Spinal cord (tissue), 10 donors: ENCODE data around the gene ZCCHC14. TPM values are rescaled to one million over a fixed set of nuclear protein-coding genes. Genes with fewer than 3 reads are reported as not detected.
"Not testable (repeated sequence)": the region's sequence is repeated elsewhere in the genome, so short reads cannot be mapped to it uniquely, and the experiment has no call there.

Source experiments
- DNase-seq, 6 donors: peaks; one replicate each; pipeline versions ENCODE4 v3.0.0 to v3.0.0-alpha.2; 2013 to 2015; ENCODE audit warnings: low spot score in 6 of 6, low read depth in 4 of 6
- H3K27ac ChIP-seq: one replicate; pipeline ENCODE4 v1.5.1; 2013; ENCODE audit warnings: low read depth, low read length, control low read depth
- H3K27me3 ChIP-seq: one replicate; pipeline ENCODE4 v1.6.1; 2013; ENCODE audit warnings: low read length; ENCODE audit not compliant: control insufficient read depth, insufficient read depth
- H3K36me3 ChIP-seq: one replicate; pipeline ENCODE4 v1.6.1; 2013; ENCODE audit warnings: low read length; ENCODE audit not compliant: control insufficient read depth, insufficient read depth
- H3K4me1 ChIP-seq: one replicate; pipeline ENCODE4 v1.6.1; 2013; ENCODE audit warnings: low read length; ENCODE audit not compliant: control insufficient read depth, insufficient read depth
- H3K4me3 ChIP-seq: one replicate; pipeline ENCODE4 v1.5.1; 2013; ENCODE audit warnings: low read depth, low read length, control low read depth
- H3K9me3 ChIP-seq: one replicate; pipeline ENCODE4 v1.6.1; 2013; ENCODE audit warnings: low read length; ENCODE audit not compliant: control insufficient read depth, insufficient read depth
- WGBS: methylation state at CpG from one replicate; pipeline ENCODE4 v1.1.5; 2013; ENCODE audit warnings: missing lambda C conversion rate; ENCODE audit not compliant: insufficient coverage; 5-methylcytosine and 5-hydroxymethylcytosine counted together
- polyA plus RNA-seq, 2 donors: library from polyadenylated mRNA; unstranded; fragments of 120-200 nt; gene quantifications; one replicate each; pipeline ENCODE4 v1.2.1, GENCODE V29; 2013; ENCODE audit not compliant: insufficient read length in 2 of 2
- total RNA-seq, 2 donors: library from RNA; depleted of rRNA in 1 of 2; stranded (reverse); fragments of 120-200 nt in 1 of 2; fragments of >200 nt in 1 of 2; gene quantifications; one replicate each; pipeline versions ENCODE4 v1.2.3 to v1.2.4, GENCODE V29; 2013 to 2014
- donor health status: healthy.

The ZCCHC14 gene
- total and polyA plus RNA-seq, 4 donors = 16.8 to 43.5 (median 27.2) TPM

DNA sequence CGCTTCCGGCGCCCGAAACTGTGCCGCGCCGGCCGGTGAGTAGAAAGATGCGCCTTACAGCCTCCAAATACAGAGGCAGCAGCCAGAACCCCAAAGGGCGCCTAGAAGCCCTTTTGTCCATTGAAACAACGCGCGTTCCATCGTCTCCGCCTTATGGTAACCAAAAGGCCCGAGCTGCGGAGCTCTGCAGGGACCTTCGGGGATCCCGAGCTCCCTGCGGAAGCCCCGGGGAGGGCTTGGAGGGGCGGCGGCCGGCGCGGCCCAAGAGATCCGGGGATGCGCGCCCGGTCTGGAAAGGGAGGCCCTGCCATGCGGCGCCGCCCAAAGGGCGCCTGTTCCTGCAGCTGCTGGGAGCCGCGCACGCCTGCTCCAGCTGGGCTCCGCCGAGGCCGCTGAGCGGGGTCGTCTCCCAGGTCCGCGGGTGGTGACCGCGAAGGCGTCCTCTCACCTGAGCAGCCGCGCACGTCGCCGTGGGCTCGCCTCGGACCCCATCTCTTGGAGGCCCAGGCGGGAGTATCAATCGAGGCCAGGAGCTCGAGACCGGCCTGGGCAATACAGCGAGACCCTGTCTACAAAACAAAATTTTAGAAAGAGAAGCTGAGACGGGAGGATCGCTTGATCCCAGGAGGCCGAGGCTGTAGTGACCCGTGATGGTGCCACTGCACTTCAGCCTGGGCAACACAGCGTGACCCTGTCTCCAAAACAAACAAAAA is 108.5 kb downstream of the ZCCHC14 start:
- 2% methylated on average over 61 of the region's 64 CpGs for WGBS
- H3K4me1 ChIP-seq = peaks cover 40% of the 10 kb centered on the region
- H3K27ac ChIP-seq = peak overlapping the region; percentile 96
- no peaks in the 10 kb centered on the region for H3K36me3 ChIP-seq
- H3K4me3 ChIP-seq = peak overlapping the region; percentile 94
- no peaks in the 10 kb centered on the region for H3K9me3 ChIP-seq
- no peak for DNase-seq
- no peaks in the 10 kb centered on the region for H3K27me3 ChIP-seq

DNA sequence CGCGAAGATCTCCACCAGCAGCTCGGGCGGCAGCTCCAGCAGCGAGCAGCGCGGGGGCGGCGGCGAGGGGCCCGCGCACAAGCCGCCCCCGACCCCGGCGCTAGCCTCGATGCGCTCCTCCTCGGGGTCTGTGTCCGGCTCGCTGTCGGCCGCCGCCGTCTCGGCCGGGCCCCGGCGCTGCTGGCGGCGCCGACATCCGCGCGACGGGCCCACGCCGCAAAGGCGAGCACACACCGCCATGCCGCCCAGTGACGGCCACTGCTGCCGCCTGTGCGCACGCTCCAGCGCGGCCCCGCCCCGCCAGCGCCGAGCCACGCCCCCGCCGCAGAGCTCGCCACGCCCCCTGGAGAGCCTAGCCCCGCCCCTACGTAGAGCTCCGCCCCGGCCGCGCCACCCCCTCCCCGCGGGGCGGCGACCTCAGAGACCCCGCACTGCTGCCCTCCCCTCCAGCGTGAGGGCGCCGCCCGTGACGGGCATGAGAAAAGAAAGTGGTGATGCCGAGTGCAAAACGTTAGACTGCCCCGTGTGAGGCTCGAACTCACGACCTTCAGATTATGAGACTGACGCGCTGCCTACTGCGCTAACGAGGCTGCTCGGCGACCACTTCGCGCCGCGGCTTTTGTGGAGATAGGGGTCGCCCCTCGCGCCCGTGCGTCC is 109.2 kb downstream of the ZCCHC14 start, which contains the start of gene FBXO31:
Gene FBXO31 (minus strand): TSS at position 272 of the 657 bp plus-strand sequence. CDS start 32 bp downstream, at position 240.
- WGBS = under 1% methylated on average over 91 of the region's 92 CpGs
- peak within 1 kb of the TSS; percentile 94 for H3K4me3 ChIP-seq

DNA sequence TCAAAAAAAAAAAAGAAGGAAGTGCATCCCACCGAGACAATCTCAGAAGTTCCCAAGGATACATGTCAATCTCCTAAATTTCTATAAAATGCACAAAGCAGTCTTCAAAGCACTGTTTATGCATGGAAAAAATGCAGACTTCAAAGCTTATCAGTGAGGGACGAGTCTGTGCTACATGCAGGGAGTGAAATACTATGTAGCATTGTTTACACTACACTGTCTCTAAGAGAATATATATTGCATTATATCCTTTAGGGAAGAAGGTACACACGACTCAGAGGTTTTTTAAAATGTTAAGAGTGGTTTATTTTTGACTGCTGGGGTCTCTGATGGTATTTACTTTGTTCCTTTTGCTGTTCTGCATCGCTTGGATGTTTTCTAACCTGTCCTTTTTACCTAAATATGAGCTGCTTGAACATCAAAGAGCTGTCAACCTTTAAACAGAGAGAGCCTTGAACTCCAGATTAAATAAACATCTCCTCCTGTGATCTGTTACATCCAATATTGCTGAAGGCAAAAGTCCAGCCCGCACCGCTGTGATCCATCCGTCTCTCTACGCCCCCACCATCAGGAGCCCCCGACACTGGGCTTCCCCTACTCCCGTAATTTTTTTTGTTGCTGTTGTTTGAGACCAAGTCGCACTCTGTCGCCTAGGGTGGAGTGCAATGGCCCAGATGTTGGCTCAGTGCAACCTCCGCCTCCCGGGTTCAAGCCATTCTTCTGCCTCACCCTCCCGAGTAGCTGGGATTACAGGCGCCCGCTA is 110.6 kb downstream of the ZCCHC14 start:
- WGBS = 33% methylated on average over 6 of the region's 17 CpGs
- H3K27me3 ChIP-seq = no peaks in the 10 kb centered on the region
- peaks cover 31% of the 10 kb centered on the region for H3K4me1 ChIP-seq
- no peaks in the 10 kb centered on the region for H3K9me3 ChIP-seq
- H3K36me3 ChIP-seq = peaks cover 3% of the 10 kb centered on the region
- peak overlapping the region; percentile 78 for H3K27ac ChIP-seq
- peak overlapping the region; percentile 61 for H3K4me3 ChIP-seq
- peak in 2 of 6 donors; percentile 24 to 59 for DNase-seq

More for the DNA sequence above, 109.2 kb downstream of the ZCCHC14 start, which contains the start of gene FBXO31:
- Histone ChIP-seq H3K4me1 (peaks cover 40% of the 10 kb centered on the region), H3K36me3 (no peaks in the 10 kb centered on the region), H3K9me3 (no peaks in the 10 kb centered on the region), H3K27ac (peak within 1 kb of the TSS; percentile 96), H3K27me3 (no peaks in the 10 kb centered on the region)
- DNase-seq = peak; percentile 86 to 98 (median 92)

DNA sequence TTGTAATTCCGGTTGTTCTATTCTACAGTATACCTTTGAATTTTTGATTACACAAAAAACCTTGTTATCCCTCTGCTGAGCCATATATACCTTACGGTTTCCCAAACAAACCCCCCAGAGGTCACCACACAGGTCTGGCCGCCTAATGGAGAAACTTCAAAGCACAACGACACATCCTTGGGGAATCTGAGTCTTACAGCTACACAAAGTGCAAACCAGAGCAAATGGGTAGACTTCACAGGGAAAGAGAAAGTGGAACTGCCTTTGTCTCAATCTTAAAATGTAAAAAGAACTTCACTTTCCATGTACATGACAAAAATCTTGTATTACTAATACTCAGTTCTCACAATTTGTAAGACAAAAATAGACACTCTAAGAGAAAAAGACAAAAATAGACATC is 111.9 kb downstream of the ZCCHC14 start:
- no CpG with 5 or more reads among the region's 4 CpGs for WGBS
- peaks cover 6% of the 10 kb centered on the region for H3K36me3 ChIP-seq
- H3K27ac ChIP-seq = no peak overlapping the region
- no peaks in the 10 kb centered on the region for H3K9me3 ChIP-seq
- peak overlapping the region; percentile 9 for H3K4me3 ChIP-seq
- peaks cover 31% of the 10 kb centered on the region for H3K4me1 ChIP-seq
- no peak for DNase-seq
- no peaks in the 10 kb centered on the region for H3K27me3 ChIP-seq

DNA sequence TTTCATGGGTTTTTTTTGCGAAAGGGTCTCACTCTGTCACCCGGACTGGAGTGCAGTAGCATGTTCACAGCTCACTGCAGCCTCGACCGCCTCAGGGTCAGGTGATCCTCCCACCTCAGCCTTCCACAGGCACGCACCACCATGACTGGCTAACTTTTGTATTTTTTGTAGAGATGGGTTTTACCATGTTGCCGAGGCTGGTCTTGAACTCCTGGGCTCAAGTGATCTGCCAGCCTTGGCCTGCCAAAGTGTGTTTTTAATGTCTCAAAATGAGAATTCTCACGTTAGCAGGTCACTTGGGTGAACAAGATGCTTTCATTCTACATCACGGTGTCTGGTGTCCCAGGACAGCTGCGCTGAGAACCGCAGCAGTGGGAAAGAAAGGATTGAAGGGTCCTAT is 112.4 kb downstream of the ZCCHC14 start:
- 95% methylated on average over 4 of the region's 10 CpGs for WGBS
- Histone ChIP-seq H3K4me3 (no peak overlapping the region), H3K9me3 (no peaks in the 10 kb centered on the region), H3K4me1 (peaks cover 31% of the 10 kb centered on the region), H3K27me3 (no peaks in the 10 kb centered on the region), H3K27ac (no peak overlapping the region), H3K36me3 (peaks cover 10% of the 10 kb centered on the region)
- DNase-seq = no peak

DNA sequence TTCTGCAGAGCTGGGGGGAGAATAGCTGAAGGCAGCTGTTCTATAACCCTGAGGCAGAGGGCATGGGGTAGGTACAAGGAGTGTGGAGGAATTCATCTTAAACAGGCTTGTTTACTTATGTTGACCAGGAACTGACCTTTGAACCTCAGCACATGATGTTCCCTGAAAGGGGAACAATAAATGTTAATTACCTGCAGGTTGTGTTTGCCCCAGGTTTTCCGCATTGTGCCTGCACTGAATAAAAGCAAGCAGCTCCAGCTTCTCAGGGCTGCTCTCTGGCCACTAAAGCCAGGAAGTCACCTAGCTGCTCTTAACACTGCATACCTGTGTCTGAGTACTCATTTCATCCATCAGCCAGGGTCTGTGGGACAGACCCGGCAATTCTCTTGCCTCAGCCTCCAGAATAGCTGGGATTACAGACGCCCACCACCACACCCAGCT is 113.5 kb downstream of the ZCCHC14 start:
- DNase-seq, H3K27me3 ChIP-seq, H3K4me3 ChIP-seq, H3K9me3 ChIP-seq, H3K27ac ChIP-seq: not testable (repeated sequence)
- Histone ChIP-seq H3K4me1 (peaks cover 24% of the 10 kb centered on the region), H3K36me3 (peaks cover 12% of the 10 kb centered on the region)
- WGBS = 100% methylated on average over 2 of the region's 3 CpGs

- H3K4me3 ChIP-seq = no peak overlapping the region
- peaks cover 11% of the 10 kb centered on the region for H3K4me1 ChIP-seq
- H3K9me3 ChIP-seq = no peaks in the 10 kb centered on the region
- 88% methylated on average over 2 of the region's 6 CpGs for WGBS
- H3K27ac ChIP-seq = no peak overlapping the region
- peaks cover 12% of the 10 kb centered on the region for H3K36me3 ChIP-seq
- no peaks in the 10 kb centered on the region for H3K27me3 ChIP-seq
- no peak for DNase-seq
Measured at GRCh38 chr16:87376660-87377059, 116.2 kb downstream of the ZCCHC14 start.

DNA sequence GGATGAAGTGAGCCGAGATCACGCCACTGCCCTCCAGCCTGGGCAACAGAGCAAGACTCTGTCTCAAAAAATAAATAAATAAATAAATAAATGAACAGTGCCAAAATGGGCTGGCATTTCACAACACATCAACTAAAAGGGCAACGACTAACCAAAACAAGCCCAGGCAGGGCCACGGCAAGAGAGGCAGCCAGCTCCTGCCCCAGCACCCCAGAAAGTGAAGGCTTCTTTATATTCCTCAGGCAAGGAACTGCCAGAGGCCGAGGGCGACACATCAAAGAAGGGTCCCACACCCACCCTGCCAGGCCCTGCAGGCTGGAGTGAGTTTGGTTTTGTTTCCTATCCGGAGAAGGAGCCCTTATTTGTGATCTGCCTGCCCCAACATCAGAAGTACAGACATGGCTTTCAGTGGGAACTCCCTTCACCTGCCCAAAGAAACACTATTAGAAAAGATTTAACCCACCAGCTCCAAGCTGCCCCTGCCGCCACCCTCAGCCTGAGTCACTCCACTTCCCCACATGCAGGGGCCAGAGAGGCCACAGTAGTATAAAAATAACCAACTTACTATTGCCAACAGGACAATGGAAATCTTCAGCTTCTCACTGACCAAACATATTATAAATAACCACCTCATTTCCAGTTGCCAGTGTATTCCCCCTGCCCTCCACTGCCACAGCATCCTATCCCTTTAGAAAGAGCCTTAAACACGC is 117.2 kb downstream of the ZCCHC14 start:
- H3K27me3 ChIP-seq = no peaks in the 10 kb centered on the region
- peaks cover 15% of the 10 kb centered on the region for H3K4me1 ChIP-seq
- H3K4me3 ChIP-seq = no peak overlapping the region
- WGBS = 76% methylated on average over 2 of the region's 9 CpGs
- DNase-seq = no peak
- H3K9me3 ChIP-seq = no peaks in the 10 kb centered on the region
- H3K36me3 ChIP-seq = peaks cover 14% of the 10 kb centered on the region
- H3K27ac ChIP-seq = no peak overlapping the region

- Histone ChIP-seq H3K4me1 (peaks cover 20% of the 10 kb centered on the region), H3K36me3 (peaks cover 21% of the 10 kb centered on the region), H3K27me3 (no peaks in the 10 kb centered on the region), H3K9me3 (no peaks in the 10 kb centered on the region), H3K27ac (no peak overlapping the region), H3K4me3 (no peak overlapping the region)
- WGBS = 100% methylated on average over 3 of the region's 13 CpGs
- no peak for DNase-seq
Measured at GRCh38 chr16:87374313-87374712, 118.5 kb downstream of the ZCCHC14 start.
